H1 (cell line): ENCODE results near the gene KMT5B. TPM values are rescaled to one million over a fixed set of nuclear protein-coding genes. Genes with fewer than 3 reads are reported as not detected.

Source experiments
- BCL11A ChIP-seq, 2 experiments: IDR thresholded peaks; one replicate each; pipeline ENCODE4 v1.6.1; 2011; ENCODE audit warnings: low read depth in 2 of 2, low read length in 2 of 2, mild to moderate bottlenecking in 2 of 2
- CBX5 ChIP-seq: fragments of 300-800, 300-1000 bp; sonication (generic); IDR thresholded peaks from 2 replicates; pipeline ENCODE4 v1.7.1; 2016; ENCODE audit warnings: antibody characterized with exemption, low read length, low read depth
- CEBPB ChIP-seq: IDR thresholded peaks from 2 replicates; pipeline ENCODE4 v1.6.1; 2012; ENCODE audit warnings: low read depth, low read length
- CHD7 ChIP-seq: fragments of 300-600 bp; sonication (generic); IDR thresholded peaks from 2 replicates; pipeline ENCODE4 v1.7.1; 2012; ENCODE audit warnings: low read length, moderate library complexity, mild to moderate bottlenecking, inconsistent platforms; ENCODE audit not compliant: insufficient replicate concordance
- EZH2 ChIP-seq: fragments of 200-600 bp; sonication (generic); IDR thresholded peaks from 2 replicates; pipeline ENCODE4 v1.7.1; 2012; ENCODE audit warnings: low read depth, mild to moderate bottlenecking, moderate library complexity, low read length, inconsistent platforms; ENCODE audit not compliant: severe bottlenecking
- GTF2F1 ChIP-seq: IDR thresholded peaks from 2 replicates; pipeline ENCODE4 v1.6.1; 2012; ENCODE audit warnings: low read depth, low read length, improper control_type of control experiment, borderline replicate concordance
- SIN3A ChIP-seq, 2 experiments: IDR thresholded peaks in 1 of 2; conservative IDR thresholded peaks in 1 of 2; 2 replicates each; pipeline ENCODE4 v1.6.1; 2011 to 2012; ENCODE audit warnings: low read length in 2 of 2, improper control_type of control experiment in 1 of 2, low read depth in 1 of 2, mild to moderate bottlenecking in 1 of 2
- SRF ChIP-seq: IDR thresholded peaks from 2 replicates; pipeline ENCODE4 v1.6.1; 2011; ENCODE audit warnings: mild to moderate bottlenecking, low read depth, low read length, moderate library complexity
- TBP ChIP-seq: IDR thresholded peaks from 2 replicates; pipeline ENCODE4 v1.6.1; 2011; ENCODE audit warnings: low read depth, low read length, improper control_type of control experiment
- polyA plus RNA-seq, 7 experiments: library from polyadenylated mRNA; depleted of rRNA in 3 of 7; stranded (reverse) in 5 of 7; unstranded in 2 of 7; fragments of >200 nt in 5 of 7; fragments of 200-250 nt in 2 of 7; gene quantifications; 1 replicate in 5 of 7; 2 replicates in 1 of 7; 4 replicates in 1 of 7; pipeline versions ENCODE4 v1.2.1 to v1.2.3, GENCODE V29; 2011 to 2013; ENCODE audit warnings: missing spikeins in 2 of 7, mixed read lengths in 2 of 7
- total RNA-seq: library from RNA; stranded (reverse); fragmentation: NEBNext Ultra II Directional; extraction: Animal tissue kit (Norgen Biotek cat#: 25700); gene quantifications from 2 replicates; pipeline ENCODE4 v1.2.1, GENCODE V29; 2021

Gene KMT5B
- total and polyA plus RNA-seq, 2 of the 8 experiments (the other 6 are each of a cell fraction or from before 2014, with no cell fraction given) = 11.0 to 40.8 TPM

DNA sequence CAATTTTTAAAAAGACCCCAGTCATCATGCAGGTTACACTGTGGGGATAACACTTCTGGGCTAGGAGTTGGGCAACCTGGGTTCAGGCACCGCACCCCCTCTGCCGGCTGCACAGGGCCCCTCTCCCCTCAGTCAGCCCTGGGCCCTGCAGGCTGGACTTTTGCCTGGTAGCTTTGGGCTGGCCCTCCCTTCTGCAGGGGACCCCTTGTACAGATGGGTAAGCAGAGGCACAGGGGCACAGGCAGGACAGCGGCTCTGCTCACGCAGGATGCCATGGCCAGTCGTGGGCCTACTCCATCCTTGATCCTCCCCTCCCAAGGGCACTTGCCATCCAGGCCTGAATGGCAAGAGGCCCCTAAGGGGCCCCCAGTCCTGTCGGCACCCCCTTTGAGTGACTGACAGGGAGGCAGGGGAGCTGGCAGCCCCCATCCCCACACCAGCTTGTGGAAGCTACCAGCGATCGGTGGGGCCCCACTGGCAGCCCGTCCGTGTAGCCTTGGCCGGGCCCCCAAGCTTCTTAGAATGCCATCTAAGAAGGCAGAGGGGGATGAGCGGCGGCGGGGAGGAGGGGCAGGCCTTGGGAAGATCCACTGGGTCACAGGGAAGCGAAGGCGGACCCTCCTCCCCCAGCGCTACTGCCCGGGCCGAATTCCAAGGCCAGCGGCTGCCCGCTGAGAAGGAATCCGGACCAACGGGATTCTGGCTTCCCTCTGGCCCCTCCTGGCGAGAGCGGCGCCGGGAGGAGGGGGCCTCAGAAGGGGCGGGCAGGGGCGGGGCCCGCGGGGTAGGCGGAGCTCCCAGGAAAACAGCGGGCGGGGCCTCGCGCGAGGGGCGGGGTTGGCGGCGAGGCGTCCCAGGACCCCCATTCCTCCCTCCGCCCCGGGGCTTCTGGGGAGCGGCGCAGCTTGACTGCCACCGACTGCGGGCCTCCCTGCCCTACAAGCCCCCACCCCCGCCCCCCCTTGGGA lies 85.1 kb downstream of the KMT5B start (continued):
- TF ChIP-seq CHD7 (no peak), CBX5 (no peak), SRF (no peak), BCL11A (IDR thresholded peaks at IDR 0.05; ENCODE audit: low read depth in 2 of 2, low read length in 2 of 2) (peak in 1 of 2 experiments; percentile 20), SIN3A (conservative IDR thresholded peaks at IDR 0.05 in 1 of 2, IDR thresholded peaks at IDR 0.05 in 1 of 2; ENCODE audit: low read depth in 1 of 2, low read length in 2 of 2) (no peak), CEBPB (no peak), GTF2F1 (no peak), TBP (no peak), EZH2 (no peak)
